ENCODE data around the gene CGA. TPM values are rescaled to one million over a fixed set of nuclear protein-coding genes. Genes with fewer than 3 reads are reported as not detected.

CGA gene
- total and polyA plus RNA-seq, 9 donors = 0.50 to 5.0 (median 1.0) TPM

Other genes starting within 250 kb of the CGA start
- gene HTR1E, start 157.6 kb downstream of the CGA start, total RNA-seq = not detected
- not detected for gene HTR1E, start 157.6 kb downstream of the CGA start, polyA plus RNA-seq (ENCODE audit: insufficient read depth in 1 of 8, insufficient read length in 8 of 8, low replicate concordance in 1 of 8)
- 32.9 TPM for gene ZNF292, start 60.5 kb upstream of the CGA start, total RNA-seq
- gene ZNF292, start 60.5 kb upstream of the CGA start, polyA plus RNA-seq (ENCODE audit: insufficient read depth in 1 of 8, insufficient read length in 8 of 8, low replicate concordance in 1 of 8) = 10 to 100 TPM; 14.0 to 23.8 (median 19.6) TPM
- 10.4 TPM for gene SMIM8, start 227.5 kb upstream of the CGA start, total RNA-seq
- 10 to 100 TPM in 5 of 8 donors, 1 to 10 TPM in 3; 9.1 to 14.1 (median 10.7) TPM for gene SMIM8, start 227.5 kb upstream of the CGA start, polyA plus RNA-seq (ENCODE audit: insufficient read depth in 1 of 8, insufficient read length in 8 of 8, low replicate concordance in 1 of 8)
- not detected for gene GJB7, start 234.2 kb upstream of the CGA start, total RNA-seq
- under 1 TPM in 3 of 8 donors, not detected in 5; 0.11 to 0.91 (median 0.17) TPM for gene GJB7, start 234.2 kb upstream of the CGA start, polyA plus RNA-seq (ENCODE audit: insufficient read depth in 1 of 8, insufficient read length in 8 of 8, low replicate concordance in 1 of 8)
- 3.8 TPM for gene C6orf163, start 249.7 kb upstream of the CGA start, total RNA-seq
- gene C6orf163, start 249.7 kb upstream of the CGA start, polyA plus RNA-seq (ENCODE audit: insufficient read depth in 1 of 8, insufficient read length in 8 of 8, low replicate concordance in 1 of 8) = 1 to 10 TPM in 7 of 8 donors, under 1 TPM in 1; 0.83 to 3.6 (median 1.5) TPM